GM21737 (cell line): Measurements from ENCODE around the gene SMC2.

Source experiments
- ATAC-seq: cut with Tn5 transposase; IDR thresholded peaks from one replicate; pipeline ENCODE4 v1.9.1; 2021; ENCODE audit warnings: mild to moderate bottlenecking, moderate library complexity; ENCODE audit not compliant: unreplicated experiment

The SMC2 gene

GRCh38 chr9:104104360-104104759 is 10.3 kb downstream of the SMC2 start:
- no peak for ATAC-seq

- ATAC-seq: no peak
Observed at GRCh38 chr9:104107799-104108198, 13.7 kb downstream of the SMC2 start.

GRCh38 chr9:104108315-104108714 is 14.2 kb downstream of the SMC2 start:
- ATAC-seq: no peak

- no peak for ATAC-seq
Observed at GRCh38 chr9:104110509-104110908, 16.4 kb downstream of the SMC2 start.

GRCh38 chr9:104118916-104119315 is 24.8 kb downstream of the SMC2 start:
- no peak for ATAC-seq

DNA sequence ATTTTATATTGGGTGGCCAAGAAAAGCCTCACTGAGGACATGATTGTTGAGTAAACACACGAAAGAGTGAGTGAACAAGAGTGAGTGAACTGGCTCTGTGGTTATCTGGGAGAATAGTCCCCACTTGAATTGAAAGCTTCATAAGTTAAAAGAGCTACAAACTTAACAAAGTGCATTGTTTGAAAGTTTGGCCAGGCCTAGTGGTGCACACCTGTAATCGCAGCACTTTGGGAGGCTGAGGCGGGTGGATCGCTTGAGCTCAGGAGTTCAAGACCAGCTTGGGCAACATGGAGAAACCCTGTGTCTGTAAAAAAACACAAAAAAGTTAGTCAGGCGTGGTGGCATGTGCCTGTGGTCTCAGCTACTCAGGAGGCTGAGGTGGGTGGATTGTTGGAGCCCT is 26.9 kb downstream of the SMC2 start:
- no peak for ATAC-seq

- no peak for ATAC-seq
Observed at GRCh38 chr9:104138243-104138868, 44.2 kb downstream of the SMC2 start.

GRCh38 chr9:104142799-104143549 is 48.9 kb downstream of the SMC2 start:
- no peak for ATAC-seq

GRCh38 chr9:104143550-104143910 is 49.4 kb downstream of the SMC2 start:
- ATAC-seq: no peak

- no peak for ATAC-seq
Observed at GRCh38 chr9:104144336-104144735, 50.2 kb downstream of the SMC2 start.

DNA sequence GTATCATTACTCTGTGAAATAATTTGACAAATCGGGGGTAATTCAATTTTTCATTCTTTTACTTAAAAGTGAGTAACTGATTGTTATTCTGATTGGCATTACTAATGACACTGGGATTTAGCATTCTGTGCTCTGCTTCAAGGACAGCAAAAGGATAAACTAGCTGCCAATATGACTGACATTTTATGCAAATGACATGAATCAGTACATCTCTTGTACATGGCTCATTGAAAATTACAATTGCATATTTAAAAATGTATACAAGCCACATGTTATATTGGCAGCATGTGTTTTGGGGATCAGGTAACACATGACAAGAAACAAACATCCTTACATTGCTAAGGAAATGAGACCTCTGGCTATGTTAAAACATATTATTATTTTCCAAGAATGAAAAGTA is 79.0 kb downstream of the SMC2 start:
- no peak for ATAC-seq

GRCh38 chr9:104177003-104177611 is 83.0 kb downstream of the SMC2 start:
- ATAC-seq: no peak

GRCh38 chr9:104177676-104178075 is 83.6 kb downstream of the SMC2 start:
- no peak for ATAC-seq
